Psoas muscle (tissue), 8 donors: ENCODE data around the gene ASAP2. TPM values are rescaled to one million over a fixed set of nuclear protein-coding genes. Genes with fewer than 3 reads are reported as not detected.

ENCODE experiments used
- ATAC-seq, 4 donors: fragments of 200-7000 bp; cut with Tn5 transposase; one replicate each; pipeline ENCODE4 v1.9.1; 2020; ENCODE audit warnings: moderate library complexity in 3 of 4, mild to moderate bottlenecking in 2 of 4
- DNase-seq, 2 donors: peaks; one replicate each; pipeline ENCODE4 v3.0.0-alpha.2; 2020
- H3K27ac ChIP-seq: fragments of 200-600 bp; one replicate; pipeline ENCODE4 v1.8.0; 2022
- H3K27me3 ChIP-seq, 3 donors: fragments of 200-600 bp in 1 of 3; one replicate each; pipeline versions ENCODE4 v1.6.1 to v1.8.0; 2013 to 2022; ENCODE audit warnings: low read length in 2 of 3, mild to moderate bottlenecking in 2 of 3, moderate library complexity in 1 of 3; ENCODE audit not compliant: insufficient read depth in 3 of 3
- H3K36me3 ChIP-seq, 2 donors: fragments of 200-600 bp in 1 of 2; one replicate each; pipeline versions ENCODE4 v1.6.1 to v1.8.0; 2013 to 2022; ENCODE audit warnings: low read depth in 1 of 2, mild to moderate bottlenecking in 1 of 2, moderate library complexity in 1 of 2; ENCODE audit not compliant: insufficient read depth in 1 of 2
- H3K4me1 ChIP-seq: fragments of 200-600 bp; one replicate; pipeline ENCODE4 v1.8.0; 2022
- H3K4me3 ChIP-seq: fragments of 200-600 bp; one replicate; pipeline ENCODE4 v1.8.0; 2022; ENCODE audit warnings: mild to moderate bottlenecking
- H3K9me3 ChIP-seq: fragments of 200-600 bp; one replicate; pipeline ENCODE4 v1.8.0; 2022
- whole genome bisulfite sequencing, 3 donors: extraction: QIAGEN DNeasy Blood & Tissue Kit; methylation state at CpG; one replicate each; pipeline versions ENCODE4 v1.1.6 to v1.1.7; 2013; 5-methylcytosine and 5-hydroxymethylcytosine counted together
- intact Hi-C, 2 donors: fragments of 100-400 bp; cut with DNase I; formaldehyde crosslinking; loops; one replicate each; pipeline versions ENCODE4 v1.11.0 to v1.14.2; 2022
- polyA plus RNA-seq, 3 donors: library from polyadenylated mRNA; stranded (reverse); fragments of 200-250 nt; gene quantifications; one replicate each; pipeline ENCODE4 v1.2.3, GENCODE V29; 2013
- total RNA-seq, 4 donors: library from RNA; stranded (reverse); fragmentation: NEBNext Ultra II Directional in 2 of 4; extraction: Animal tissue kit (Norgen Biotek cat#: 25700) in 2 of 4; gene quantifications; one replicate each; pipeline versions ENCODE4 v1.2.1 to v1.2.4, GENCODE V29; 2021 to 2023
- TF ChIP-seq, protein P1 (sequence below): fragments of 200-600 bp; IDR thresholded peaks from one replicate; pipeline ENCODE4 v1.8.0; 2022; ENCODE audit warnings: antibody characterized with exemption
- donor health status: healthy with polysubstance abuse.
- donor health status: DM: no; HTN: no; CAD: no; lungs with moderate emphysema.
- donor health status: Bipolar disorder and iron deficiency.
- donor health status: healthy.
- donor health status: DM: yes; HTN: yes; CAD: no.
- donor health status: DM: no; HTN: no; CAD: no.
- donor health status: DM: no; HTN: no; CAD: no.
- donor health status: DM: yes; HTN: yes; CAD: no.

ASAP2 gene
- total and polyA plus RNA-seq, 7 donors: 1.6 to 9.0 (median 3.3) TPM

DNA sequence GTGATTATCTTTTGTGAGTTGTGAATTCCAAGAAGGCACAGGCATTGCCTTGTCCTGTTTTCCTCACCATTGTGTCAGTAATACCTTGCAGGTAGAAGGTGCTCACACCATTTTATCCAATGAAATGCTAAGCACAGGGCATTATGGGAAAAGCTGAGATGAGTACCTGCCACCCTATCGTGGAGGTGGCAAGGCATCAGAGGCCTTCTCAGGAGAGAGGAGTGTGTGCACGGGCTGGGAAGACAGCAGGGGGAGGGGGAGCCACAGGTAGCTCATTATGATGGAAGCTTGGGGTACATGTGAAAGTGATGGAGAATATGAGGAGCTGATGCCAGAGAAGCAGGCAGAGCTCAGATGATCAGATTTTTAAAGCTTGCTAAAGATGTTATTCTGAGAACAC lies 69.5 kb downstream of the ASAP2 start:
- TF ChIP-seq, protein P1, sequence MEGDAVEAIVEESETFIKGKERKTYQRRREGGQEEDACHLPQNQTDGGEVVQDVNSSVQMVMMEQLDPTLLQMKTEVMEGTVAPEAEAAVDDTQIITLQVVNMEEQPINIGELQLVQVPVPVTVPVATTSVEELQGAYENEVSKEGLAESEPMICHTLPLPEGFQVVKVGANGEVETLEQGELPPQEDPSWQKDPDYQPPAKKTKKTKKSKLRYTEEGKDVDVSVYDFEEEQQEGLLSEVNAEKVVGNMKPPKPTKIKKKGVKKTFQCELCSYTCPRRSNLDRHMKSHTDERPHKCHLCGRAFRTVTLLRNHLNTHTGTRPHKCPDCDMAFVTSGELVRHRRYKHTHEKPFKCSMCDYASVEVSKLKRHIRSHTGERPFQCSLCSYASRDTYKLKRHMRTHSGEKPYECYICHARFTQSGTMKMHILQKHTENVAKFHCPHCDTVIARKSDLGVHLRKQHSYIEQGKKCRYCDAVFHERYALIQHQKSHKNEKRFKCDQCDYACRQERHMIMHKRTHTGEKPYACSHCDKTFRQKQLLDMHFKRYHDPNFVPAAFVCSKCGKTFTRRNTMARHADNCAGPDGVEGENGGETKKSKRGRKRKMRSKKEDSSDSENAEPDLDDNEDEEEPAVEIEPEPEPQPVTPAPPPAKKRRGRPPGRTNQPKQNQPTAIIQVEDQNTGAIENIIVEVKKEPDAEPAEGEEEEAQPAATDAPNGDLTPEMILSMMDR: no peak
- ATAC-seq (no peak), DNase-seq (no peak)
- H3K4me3 ChIP-seq: no peak overlapping the region
- intact Hi-C loops: no loop called here
- H3K9me3 ChIP-seq: no peaks in the 10 kb centered on the region
- WGBS, 3 donors: 82 to 91% (median 90%) methylated on average over 2 of the region's 2 CpGs
- H3K4me1 ChIP-seq: peaks cover 24% of the 10 kb centered on the region
- no peaks in the 10 kb centered on the region for H3K27me3 ChIP-seq
- H3K27ac ChIP-seq: no peak overlapping the region
- no peaks in the 10 kb centered on the region for H3K36me3 ChIP-seq

- Histone ChIP-seq H3K27me3 (no peaks in the 10 kb centered on the region), H3K4me1 (peaks cover 33% of the 10 kb centered on the region), H3K36me3 (no peaks in the 10 kb centered on the region), H3K9me3 (no peaks in the 10 kb centered on the region), H3K4me3 (no peak overlapping the region), H3K27ac (no peak overlapping the region)
- WGBS, 3 donors: 41 to 67% (median 44%) methylated on average over 9 of the region's 9 CpGs
- DNase-seq (no peak), ATAC-seq (peak in 1 of 4 donors; percentile 40)
- intact Hi-C loops: no loop called here
- TF ChIP-seq, protein P1: no peak
Measured at GRCh38 chr2:9276901-9277451, 70.4 kb downstream of the ASAP2 start.

DNA sequence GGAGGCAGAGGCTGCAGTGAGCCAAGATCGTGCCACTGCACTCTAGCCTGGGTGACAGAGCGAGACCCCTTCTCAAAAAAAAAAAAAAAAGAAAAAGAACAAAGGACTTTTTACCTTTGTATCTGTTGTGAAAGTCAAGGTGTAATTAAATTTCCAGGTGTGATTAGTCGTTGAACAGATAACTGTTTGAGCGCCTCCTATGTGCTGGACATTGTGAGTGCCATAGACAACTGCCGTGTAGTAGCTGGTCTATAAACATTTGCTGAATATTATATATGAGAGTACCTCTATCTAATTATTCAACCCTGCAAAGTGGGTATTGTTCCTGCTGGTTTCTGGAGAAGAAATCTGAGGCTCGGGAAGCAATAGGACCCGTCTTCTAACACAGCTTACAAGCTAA lies 71.8 kb downstream of the ASAP2 start:
- 86 to 91% (median 91%) methylated on average over 7 of the region's 7 CpGs for WGBS, 3 donors
- no peak for ATAC-seq
- H3K4me1 ChIP-seq: peaks cover 44% of the 10 kb centered on the region

DNA sequence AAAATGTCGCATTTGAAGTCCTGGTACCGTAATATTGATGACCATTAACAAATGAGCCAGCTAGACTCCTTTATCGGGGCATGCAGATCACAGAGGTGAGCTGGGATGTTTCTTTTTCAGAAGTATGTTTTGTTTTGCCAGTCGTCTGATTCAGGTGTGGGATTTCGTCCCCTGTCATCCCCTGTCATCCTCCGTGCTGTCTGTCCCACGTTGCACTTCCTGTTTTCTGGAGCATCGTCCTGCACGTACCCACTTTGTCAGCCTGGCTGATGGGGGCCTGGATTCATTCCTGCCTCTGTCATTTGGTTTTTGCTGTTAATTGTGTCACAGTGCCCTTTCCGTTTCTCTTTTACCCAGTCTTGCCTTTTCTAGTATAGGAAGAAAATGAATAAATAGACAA lies 72.8 kb downstream of the ASAP2 start:
- WGBS, 3 donors: 76 to 81% (median 78%) methylated on average over 10 of the region's 10 CpGs
- H3K9me3 ChIP-seq: no peaks in the 10 kb centered on the region
- H3K27ac ChIP-seq: no peak overlapping the region
- no peaks in the 10 kb centered on the region for H3K27me3 ChIP-seq
- intact Hi-C loops: no loop called here
- ATAC-seq: no peak
- H3K4me3 ChIP-seq: no peak overlapping the region
- peaks cover 42% of the 10 kb centered on the region for H3K4me1 ChIP-seq
- DNase-seq: no peak
- TF ChIP-seq, protein P1: no peak
- H3K36me3 ChIP-seq: no peaks in the 10 kb centered on the region

More for the DNA sequence above, 71.8 kb downstream of the ASAP2 start:
- no peak for DNase-seq
- intact Hi-C loops: no loop called here
- H3K36me3 ChIP-seq: no peaks in the 10 kb centered on the region
- TF ChIP-seq, protein P1: no peak
- H3K9me3 ChIP-seq: no peaks in the 10 kb centered on the region
- no peaks in the 10 kb centered on the region for H3K27me3 ChIP-seq
- H3K27ac ChIP-seq: no peak overlapping the region
- no peak overlapping the region for H3K4me3 ChIP-seq

DNA sequence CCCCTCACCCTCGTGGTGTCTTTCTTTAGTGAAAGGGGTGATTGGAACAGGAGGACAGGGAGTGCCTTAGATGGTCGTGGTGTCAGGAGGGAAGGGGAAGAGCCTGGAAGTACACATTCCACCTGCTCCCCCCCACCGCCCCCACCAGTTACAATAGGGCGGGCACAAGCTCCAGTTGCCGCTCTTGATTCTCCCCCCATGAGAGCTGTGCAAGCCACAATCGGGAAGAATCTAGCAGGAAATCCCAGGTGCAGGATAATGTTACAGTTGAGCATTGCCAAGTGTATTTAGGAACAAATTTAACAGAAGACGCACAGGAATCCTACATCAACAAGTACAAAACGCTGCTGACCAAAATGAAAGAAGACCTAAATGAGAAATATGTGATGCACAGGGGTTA lies 73.6 kb downstream of the ASAP2 start:
- H3K4me3 ChIP-seq: no peak overlapping the region
- H3K27ac ChIP-seq: no peak overlapping the region
- intact Hi-C loops: no loop called here
- no peaks in the 10 kb centered on the region for H3K36me3 ChIP-seq
- ATAC-seq (no peak), DNase-seq (no peak)
- H3K4me1 ChIP-seq: peaks cover 38% of the 10 kb centered on the region
- H3K27me3 ChIP-seq: no peaks in the 10 kb centered on the region
- no peaks in the 10 kb centered on the region for H3K9me3 ChIP-seq
- 26 to 44% (median 34%) methylated on average over 8 of the region's 8 CpGs for WGBS, 3 donors
- TF ChIP-seq, protein P1: no peak
